ENCODE measurements around the gene EPHA7. TPM values are rescaled to one million over a fixed set of nuclear protein-coding genes. Genes with fewer than 3 reads are reported as not detected.

Gene EPHA7
- total RNA-seq, 2 experiments from 2014 or later, result not detected

- CTCF ChIA-PET (ENCODE audit: unreplicated experiment), result no interaction called here
- Histone ChIP-seq H2AFZ (ENCODE audit: low read length) (no peak overlapping the region), H3K4me1 (ENCODE audit: insufficient read depth, low read length, poor library complexity, severe bottlenecking) (no peaks in the 10 kb centered on the region), H4K20me1 (ENCODE audit: insufficient read depth, low read length) (no peaks in the 10 kb centered on the region), H3K27ac (ENCODE audit: low read depth, low read length, poor library complexity, severe bottlenecking) (no peak overlapping the region), H3K4me3 (ENCODE audit: low read depth, low read length, poor library complexity, severe bottlenecking) (no peak overlapping the region), H3K36me3 (ENCODE audit: insufficient read depth, low read length) (no peaks in the 10 kb centered on the region), H3K4me2 (ENCODE audit: low read length) (no peak overlapping the region), H3K9me3 (ENCODE audit: low read length) (no peaks in the 10 kb centered on the region), H3K79me2 (ENCODE audit: insufficient read depth, low read depth, low read length) (no peaks in the 10 kb centered on the region), H3K9me2 (ENCODE audit: insufficient read depth, low read length) (no peaks in the 10 kb centered on the region)
- no TSS peak for BruUV-seq (replicated peaks)
- no peak for DNase-seq (ENCODE audit: low spot score)
- TF ChIP-seq, protein P1, sequence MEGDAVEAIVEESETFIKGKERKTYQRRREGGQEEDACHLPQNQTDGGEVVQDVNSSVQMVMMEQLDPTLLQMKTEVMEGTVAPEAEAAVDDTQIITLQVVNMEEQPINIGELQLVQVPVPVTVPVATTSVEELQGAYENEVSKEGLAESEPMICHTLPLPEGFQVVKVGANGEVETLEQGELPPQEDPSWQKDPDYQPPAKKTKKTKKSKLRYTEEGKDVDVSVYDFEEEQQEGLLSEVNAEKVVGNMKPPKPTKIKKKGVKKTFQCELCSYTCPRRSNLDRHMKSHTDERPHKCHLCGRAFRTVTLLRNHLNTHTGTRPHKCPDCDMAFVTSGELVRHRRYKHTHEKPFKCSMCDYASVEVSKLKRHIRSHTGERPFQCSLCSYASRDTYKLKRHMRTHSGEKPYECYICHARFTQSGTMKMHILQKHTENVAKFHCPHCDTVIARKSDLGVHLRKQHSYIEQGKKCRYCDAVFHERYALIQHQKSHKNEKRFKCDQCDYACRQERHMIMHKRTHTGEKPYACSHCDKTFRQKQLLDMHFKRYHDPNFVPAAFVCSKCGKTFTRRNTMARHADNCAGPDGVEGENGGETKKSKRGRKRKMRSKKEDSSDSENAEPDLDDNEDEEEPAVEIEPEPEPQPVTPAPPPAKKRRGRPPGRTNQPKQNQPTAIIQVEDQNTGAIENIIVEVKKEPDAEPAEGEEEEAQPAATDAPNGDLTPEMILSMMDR (conservative IDR thresholded peaks at IDR 0.05; ENCODE audit: low read length), result no peak
- TF ChIP-seq EZH2phosphoT487 (IDR thresholded peaks at IDR 0.05; ENCODE audit: borderline replicate concordance, low read depth, low read length), result no peak
- intact Hi-C loops (cut with micrococcal nuclease; ENCODE audit: unreplicated experiment), result no loop called here
- POLR2A ChIA-PET, result interaction anchor here (1.3 kb wide), 1 partner anchor 14 kb away, joined by 4 read pairs; no protein-coding TSS in a partner anchor
Observed at GRCh38 chr6:93194480-93194879, 224.9 kb downstream of the EPHA7 start.

GRCh38 chr6:93193868-93194267 is 225.5 kb downstream of the EPHA7 start:
- POLR2A ChIA-PET, result interaction anchor here (1.3 kb wide), 1 partner anchor 13 kb away, joined by 4 read pairs; no protein-coding TSS in a partner anchor
- intact Hi-C loops (cut with micrococcal nuclease; ENCODE audit: unreplicated experiment), result no loop called here
- no peaks in the 10 kb centered on the region for H3K4me1 ChIP-seq (ENCODE audit: insufficient read depth, low read length, poor library complexity, severe bottlenecking)

More at GRCh38 chr6:93193868-93194267, 225.5 kb downstream of the EPHA7 start:
- Histone ChIP-seq H3K4me2 (ENCODE audit: low read length) (no peak overlapping the region), H4K20me1 (ENCODE audit: insufficient read depth, low read length) (no peaks in the 10 kb centered on the region), H3K27ac (ENCODE audit: low read depth, low read length, poor library complexity, severe bottlenecking) (no peak overlapping the region), H3K79me2 (ENCODE audit: insufficient read depth, low read depth, low read length) (no peaks in the 10 kb centered on the region), H3K9me2 (ENCODE audit: insufficient read depth, low read length) (no peaks in the 10 kb centered on the region), H3K4me3 (ENCODE audit: low read depth, low read length, poor library complexity, severe bottlenecking) (no peak overlapping the region), H2AFZ (ENCODE audit: low read length) (no peak overlapping the region), H3K36me3 (ENCODE audit: insufficient read depth, low read length) (no peaks in the 10 kb centered on the region), H3K9me3 (ENCODE audit: low read length) (no peaks in the 10 kb centered on the region)
- DNase-seq (ENCODE audit: low spot score), result no peak
- TF ChIP-seq, protein P1 (conservative IDR thresholded peaks at IDR 0.05; ENCODE audit: low read length), result no peak
- no peak for TF ChIP-seq EZH2phosphoT487 (IDR thresholded peaks at IDR 0.05; ENCODE audit: borderline replicate concordance, low read depth, low read length)
- BruUV-seq (replicated peaks), result no TSS peak
- CTCF ChIA-PET (ENCODE audit: unreplicated experiment), result no interaction called here

All from OCI-LY7 (cell line).